ENCODE results near the gene PLCD3.

DNA sequence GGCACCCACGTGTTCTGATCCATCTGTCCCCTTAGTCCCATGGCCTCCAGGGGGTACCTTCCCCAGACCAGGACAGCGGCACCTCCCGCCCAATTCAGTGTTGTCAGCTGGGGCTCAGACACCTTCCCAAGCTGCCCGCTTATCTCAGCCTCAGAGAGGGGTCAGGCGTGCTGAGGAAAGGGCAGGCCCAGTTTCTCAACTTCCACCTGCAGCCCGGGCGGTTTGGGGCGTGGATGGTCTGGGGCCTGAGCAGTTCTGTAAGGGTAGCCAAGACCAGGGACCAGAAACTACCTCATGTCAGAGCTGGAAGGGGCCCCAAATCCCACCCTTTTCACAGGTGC is 5.1 kb downstream of the PLCD3 start:
- TF ChIP-seq POLR2A (IDR thresholded peaks at IDR 0.05; ENCODE audit: extremely low read depth, insufficient read length) (no peak), MYC (IDR thresholded peaks at IDR 0.05; ENCODE audit: low read depth, low read length) (no peak)
- TF ChIP-seq, protein P1, sequence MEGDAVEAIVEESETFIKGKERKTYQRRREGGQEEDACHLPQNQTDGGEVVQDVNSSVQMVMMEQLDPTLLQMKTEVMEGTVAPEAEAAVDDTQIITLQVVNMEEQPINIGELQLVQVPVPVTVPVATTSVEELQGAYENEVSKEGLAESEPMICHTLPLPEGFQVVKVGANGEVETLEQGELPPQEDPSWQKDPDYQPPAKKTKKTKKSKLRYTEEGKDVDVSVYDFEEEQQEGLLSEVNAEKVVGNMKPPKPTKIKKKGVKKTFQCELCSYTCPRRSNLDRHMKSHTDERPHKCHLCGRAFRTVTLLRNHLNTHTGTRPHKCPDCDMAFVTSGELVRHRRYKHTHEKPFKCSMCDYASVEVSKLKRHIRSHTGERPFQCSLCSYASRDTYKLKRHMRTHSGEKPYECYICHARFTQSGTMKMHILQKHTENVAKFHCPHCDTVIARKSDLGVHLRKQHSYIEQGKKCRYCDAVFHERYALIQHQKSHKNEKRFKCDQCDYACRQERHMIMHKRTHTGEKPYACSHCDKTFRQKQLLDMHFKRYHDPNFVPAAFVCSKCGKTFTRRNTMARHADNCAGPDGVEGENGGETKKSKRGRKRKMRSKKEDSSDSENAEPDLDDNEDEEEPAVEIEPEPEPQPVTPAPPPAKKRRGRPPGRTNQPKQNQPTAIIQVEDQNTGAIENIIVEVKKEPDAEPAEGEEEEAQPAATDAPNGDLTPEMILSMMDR (IDR thresholded peaks at IDR 0.05; ENCODE audit: low read depth, low read length), result no peak
- TF ChIP-seq, protein P2, sequence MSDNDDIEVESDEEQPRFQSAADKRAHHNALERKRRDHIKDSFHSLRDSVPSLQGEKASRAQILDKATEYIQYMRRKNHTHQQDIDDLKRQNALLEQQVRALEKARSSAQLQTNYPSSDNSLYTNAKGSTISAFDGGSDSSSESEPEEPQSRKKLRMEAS (IDR thresholded peaks at IDR 0.05; ENCODE audit: low read depth, low read length), result no peak
